PC-3 (cell line): ENCODE measurements around the gene DBT. TPM values are rescaled to one million over a fixed set of nuclear protein-coding genes. Genes with fewer than 3 reads are reported as not detected.

ENCODE experiments used
- ATAC-seq: fragments of 200-7000 bp; cut with Tn5 transposase; 2 replicates; pipeline ENCODE4 v1.9.1; 2020; ENCODE audit warnings: mild to moderate bottlenecking, moderate library complexity
- BruUV-seq: library from RNA; stranded (reverse); fragments of 400-500 nt; replicated peaks from 2 replicates; lab custom pipeline; 2021; lab: Mats Ljungman, UMichigan
- CTCF ChIA-PET: fragments of 300-600 bp; sonication (Branson Sonifier 250); formaldehyde crosslinking; loops from one replicate; lab custom pipeline; 2022; ENCODE audit warnings: antibody characterized with exemption; lab: Charles Lee
- POLR2A ChIA-PET: fragments of 300-600 bp; sonication (Branson Sonifier 250); formaldehyde crosslinking; loops from one replicate; lab custom pipeline; 2022; ENCODE audit warnings: antibody characterized with exemption; ENCODE audit not compliant: unreplicated experiment; lab: Charles Lee
- DNase-seq: peaks from one replicate; pipeline ENCODE4 v3.0.0-alpha.2; 2015
- H2AFZ ChIP-seq: fragments of 300-600 bp; sonication (generic); 2 replicates; pipeline ENCODE4 v1.6.0; 2016; ENCODE audit warnings: antibody characterized with exemption, low read length
- H3F3A ChIP-seq: fragments of 300-600 bp; sonication (generic); one replicate; pipeline ENCODE4 v1.6.0; 2017; ENCODE audit warnings: antibody characterized with exemption, low read length, control low read depth, mild to moderate bottlenecking; ENCODE audit not compliant: unreplicated experiment
- H3K27ac ChIP-seq: fragments of 300-600 bp; sonication (generic); 2 replicates; pipeline ENCODE4 v1.5.1; 2016; ENCODE audit warnings: mild to moderate bottlenecking, low read length
- H3K27me3 ChIP-seq: fragments of 300-600 bp; sonication (generic); 2 replicates; pipeline ENCODE4 v1.6.1; 2016; ENCODE audit warnings: low read length, mixed read lengths
- H3K36me3 ChIP-seq: fragments of 300-600 bp; sonication (generic); 2 replicates; pipeline ENCODE4 v1.6.1; 2016; ENCODE audit warnings: low read depth, mixed run types, low read length, mixed read lengths
- H3K4me1 ChIP-seq: fragments of 300-600 bp; sonication (generic); 2 replicates; pipeline ENCODE4 v1.5.1; 2016; ENCODE audit warnings: low read length; ENCODE audit not compliant: insufficient read depth
- H3K4me2 ChIP-seq: fragments of 300-600 bp; sonication (generic); 2 replicates; pipeline ENCODE4 v1.6.0; 2016; ENCODE audit warnings: low read length
- H3K4me3 ChIP-seq: fragments of 300-600 bp; sonication (generic); 2 replicates; pipeline ENCODE4 v1.5.1; 2016; ENCODE audit warnings: mild to moderate bottlenecking, low read length, mixed read lengths
- H3K79me2 ChIP-seq: fragments of 300-600 bp; sonication (generic); 2 replicates; pipeline ENCODE4 v1.6.1; 2017; ENCODE audit warnings: low read length, mixed read lengths
- H3K9ac ChIP-seq: fragments of 300-600 bp; sonication (generic); 2 replicates; pipeline ENCODE4 v1.6.0; 2016; ENCODE audit warnings: mild to moderate bottlenecking, low read length
- H3K9me2 ChIP-seq: fragments of 300-600 bp; sonication (generic); replicated peaks from 2 replicates; pipeline ENCODE4 v1.6.1; 2016; ENCODE audit warnings: mixed run types, low read length, mixed read lengths
- H3K9me3 ChIP-seq: fragments of 300-600 bp; sonication (generic); 2 replicates; pipeline ENCODE4 v1.6.1; 2016; ENCODE audit warnings: low read length, mixed read lengths
- H4K20me1 ChIP-seq: fragments of 300-600 bp; sonication (generic); 2 replicates; pipeline ENCODE4 v1.6.1; 2016; ENCODE audit warnings: low read length, mixed read lengths
- CTCF ChIP-seq: fragments of 300-600 bp; sonication (generic); conservative IDR thresholded peaks from 2 replicates; pipeline ENCODE4 v1.5.1; 2017; ENCODE audit warnings: antibody characterized with exemption, low read depth, mild to moderate bottlenecking, low read length
- EZH2 ChIP-seq: fragments of 300-600 bp; sonication (generic); IDR thresholded peaks from one replicate; pipeline ENCODE4 v1.6.1; 2017; ENCODE audit warnings: antibody characterized with exemption, mild to moderate bottlenecking, low read length; ENCODE audit not compliant: unreplicated experiment
- EZH2phosphoT487 ChIP-seq: fragments of 300-600 bp; sonication (generic); IDR thresholded peaks from 2 replicates; pipeline ENCODE4 v1.6.1; 2018; ENCODE audit warnings: mild to moderate bottlenecking, antibody characterized with exemption, low read length, borderline replicate concordance
- intact Hi-C: fragments of 100-400 bp; cut with micrococcal nuclease; formaldehyde crosslinking; loops from 2 replicates; pipeline ENCODE4 v1.9.0; 2023
- total RNA-seq: library from RNA; depleted of rRNA; stranded (reverse); fragments of >200 nt; gene quantifications from 2 replicates; pipeline ENCODE4 v1.2.3, GENCODE V29; 2014

The DBT gene
- total RNA-seq, 1 experiment from 2014 or later: 5.1 TPM

DNA sequence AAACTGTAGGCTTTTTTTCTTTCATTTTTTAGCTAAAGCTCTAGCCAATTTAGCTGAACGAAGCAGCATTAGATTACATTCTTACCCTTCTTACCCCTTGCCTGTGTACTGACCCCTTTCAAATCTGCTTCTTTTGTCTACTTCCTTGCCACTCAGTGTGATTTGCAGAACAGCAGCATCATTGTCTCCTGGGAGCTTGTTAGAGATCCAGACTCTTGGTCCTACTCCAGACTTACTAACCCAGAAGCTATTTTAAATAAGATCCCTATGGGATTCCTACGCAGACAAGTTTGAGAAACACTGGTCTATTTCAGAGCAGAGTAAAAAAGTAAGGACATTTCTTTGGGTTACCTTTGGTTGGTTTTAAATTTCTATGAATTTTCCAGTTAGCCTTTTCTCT is 85.4 kb downstream of the DBT start:
- CTCF ChIA-PET: no interaction called here

GRCh38 chr1:100162881-100163280 is 86.8 kb downstream of the DBT start:
- no peaks in the 10 kb centered on the region for H3K9me2 ChIP-seq
- ATAC-seq: no peak
- no peaks in the 10 kb centered on the region for H3K79me2 ChIP-seq
- no TSS peak for BruUV-seq
- no peaks in the 10 kb centered on the region for H4K20me1 ChIP-seq
- H3K4me2 ChIP-seq: no peak overlapping the region
- intact Hi-C loops: no loop called here
- H3K27ac ChIP-seq: no peak overlapping the region
- H3K9me3 ChIP-seq: no peaks in the 10 kb centered on the region
- DNase-seq: no peak
- H3K27me3 ChIP-seq: no peaks in the 10 kb centered on the region
- CTCF ChIA-PET: interaction anchor here (0.6 kb wide), 1 partner anchor 1684 kb away, joined by 3 read pairs; no protein-coding TSS in a partner anchor
- no peaks in the 10 kb centered on the region for H3K36me3 ChIP-seq
- H3K4me3 ChIP-seq: no peak overlapping the region
- POLR2A ChIA-PET: no interaction called here
- H3K4me1 ChIP-seq: no peaks in the 10 kb centered on the region
- no peak overlapping the region for H2AFZ ChIP-seq
- H3K9ac ChIP-seq: no peak overlapping the region
- TF ChIP-seq CTCF (no peak), EZH2phosphoT487 (no peak)
- H3F3A ChIP-seq: no peaks in the 10 kb centered on the region

More for the DNA sequence above, 85.4 kb downstream of the DBT start:
- no TSS peak for BruUV-seq
- Histone ChIP-seq H3K4me3 (no peak overlapping the region), H3F3A (no peaks in the 10 kb centered on the region), H4K20me1 (no peaks in the 10 kb centered on the region), H3K79me2 (no peaks in the 10 kb centered on the region), H3K27me3 (no peaks in the 10 kb centered on the region), H3K36me3 (no peaks in the 10 kb centered on the region), H3K9me2 (no peaks in the 10 kb centered on the region), H3K4me2 (no peak overlapping the region), H2AFZ (no peak overlapping the region), H3K27ac (no peak overlapping the region), H3K9me3 (no peaks in the 10 kb centered on the region), H3K9ac (no peak overlapping the region), H3K4me1 (no peaks in the 10 kb centered on the region)
- intact Hi-C loops: no loop called here
- ATAC-seq: no peak
- no peak for TF ChIP-seq EZH2
- no peak for TF ChIP-seq CTCF
- no peak for TF ChIP-seq EZH2phosphoT487
- DNase-seq: no peak
- POLR2A ChIA-PET: no interaction called here

DNA sequence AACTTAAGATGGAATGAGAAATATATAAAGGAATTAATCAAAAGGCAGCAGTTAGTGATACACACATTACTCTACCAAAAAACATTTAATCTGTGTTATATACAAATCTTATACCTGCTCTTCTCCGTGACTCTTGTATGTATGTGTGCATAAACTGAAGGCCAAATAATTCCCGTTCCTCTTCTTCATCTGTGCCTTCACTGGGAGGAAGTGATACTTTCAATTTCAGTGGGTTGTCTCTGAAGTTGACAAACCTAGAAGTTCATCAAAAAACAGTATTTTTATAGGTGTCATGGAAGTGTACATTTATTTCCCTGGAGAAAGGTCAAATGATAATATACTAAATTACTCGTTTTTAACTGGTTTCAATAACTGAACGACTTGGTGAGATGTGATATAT is 97.4 kb downstream of the DBT start:
- DNase-seq (no peak), ATAC-seq (no peak)
- no peaks in the 10 kb centered on the region for H3K27me3 ChIP-seq
- H3K9me2 ChIP-seq: no peaks in the 10 kb centered on the region
- no peaks in the 10 kb centered on the region for H3K4me1 ChIP-seq
- no peaks in the 10 kb centered on the region for H3F3A ChIP-seq
- ChIA-PET CTCF (no interaction called here), POLR2A (interaction anchor here (0.6 kb wide), 1 partner anchor 386 kb away, joined by 8 read pairs; no protein-coding TSS in a partner anchor)
- no peak overlapping the region for H3K9ac ChIP-seq
- intact Hi-C loops: loop anchor here (5.0 kb wide), 1 partner anchor 305 kb away; no protein-coding TSS in a partner anchor
- H2AFZ ChIP-seq: no peak overlapping the region
- TF ChIP-seq CTCF (no peak), EZH2phosphoT487 (no peak), EZH2 (no peak)
- H3K4me2 ChIP-seq: no peak overlapping the region
- H3K27ac ChIP-seq: no peak overlapping the region
- H3K4me3 ChIP-seq: no peak overlapping the region
- peaks cover 19% of the 10 kb centered on the region for H3K36me3 ChIP-seq
- no peaks in the 10 kb centered on the region for H3K9me3 ChIP-seq
- no peaks in the 10 kb centered on the region for H4K20me1 ChIP-seq
- no peaks in the 10 kb centered on the region for H3K79me2 ChIP-seq
- no TSS peak for BruUV-seq
